GM12878 (cell line): ENCODE measurements around the gene GGT1.
"Not testable (repeated sequence)": the region's sequence is repeated elsewhere in the genome, so short reads cannot be mapped to it uniquely, and the experiment has no call there.

Experiments used
- ATF3 ChIP-seq: IDR thresholded peaks from 2 replicates; pipeline ENCODE4 v1.6.1; 2011; ENCODE audit warnings: low read depth, mild to moderate bottlenecking, low read length, moderate library complexity, borderline replicate concordance; ENCODE audit errors: extremely low read depth
- CBX5 ChIP-seq: sonication (generic); IDR thresholded peaks from 2 replicates; pipeline ENCODE4 v1.6.1; 2016; ENCODE audit warnings: low read depth, moderate library complexity, mild to moderate bottlenecking, inconsistent platforms
- KDM1A ChIP-seq: fragments of 200-600 bp; sonication (generic); IDR thresholded peaks from 2 replicates; pipeline ENCODE4 v1.6.1; 2016; ENCODE audit warnings: borderline replicate concordance
- SP1 ChIP-seq: IDR thresholded peaks from one replicate; pipeline ENCODE4 v1.6.1; 2011; ENCODE audit warnings: low read depth, low read length
- SREBF1 ChIP-seq: IDR thresholded peaks from 2 replicates; pipeline ENCODE4 v1.6.1; 2012; ENCODE audit warnings: mild to moderate bottlenecking, low read length
- TF ChIP-seq, protein P1 (sequence below), 3 experiments: IDR thresholded peaks in 2 of 3; conservative IDR thresholded peaks in 1 of 3; 2 replicates each; pipeline ENCODE4 v1.5.1; 2011; ENCODE audit warnings: low read depth in 3 of 3, low read length in 3 of 3, mild to moderate bottlenecking in 3 of 3, control low read depth in 2 of 3, moderate library complexity in 2 of 3, inconsistent platforms in 1 of 3, mixed read lengths in 1 of 3; ENCODE audit not compliant: control insufficient read depth in 2 of 3, insufficient read depth in 1 of 3; ENCODE audit errors: extremely low read depth in 1 of 3
- TF ChIP-seq, protein P2 (sequence below): IDR thresholded peaks from 2 replicates; pipeline ENCODE4 v1.6.1; 2012; ENCODE audit warnings: improper control_type of control experiment, low read depth, low read length; ENCODE audit not compliant: insufficient replicate concordance

DNA sequence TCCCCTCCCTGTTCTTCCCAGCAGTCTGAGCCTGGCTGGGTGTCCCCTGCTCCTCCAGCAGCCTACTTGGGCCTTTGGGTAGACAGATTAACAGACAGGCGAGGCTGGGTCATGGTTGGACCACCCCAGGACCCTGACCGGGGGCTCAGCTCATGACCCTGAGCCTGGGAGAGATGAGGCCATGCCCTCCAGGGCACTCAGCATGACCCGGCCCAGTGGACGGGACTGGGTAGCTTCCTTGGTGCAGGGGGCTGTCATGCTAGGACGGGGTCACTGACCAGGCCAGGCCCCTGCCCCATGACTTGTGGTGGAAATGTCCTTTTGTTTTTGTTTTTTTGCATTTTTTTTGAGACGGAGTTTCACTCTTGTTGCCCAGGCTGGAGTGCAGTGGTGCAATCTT is 5.3 kb downstream of the GGT1 start:
- TF ChIP-seq, protein P1, sequence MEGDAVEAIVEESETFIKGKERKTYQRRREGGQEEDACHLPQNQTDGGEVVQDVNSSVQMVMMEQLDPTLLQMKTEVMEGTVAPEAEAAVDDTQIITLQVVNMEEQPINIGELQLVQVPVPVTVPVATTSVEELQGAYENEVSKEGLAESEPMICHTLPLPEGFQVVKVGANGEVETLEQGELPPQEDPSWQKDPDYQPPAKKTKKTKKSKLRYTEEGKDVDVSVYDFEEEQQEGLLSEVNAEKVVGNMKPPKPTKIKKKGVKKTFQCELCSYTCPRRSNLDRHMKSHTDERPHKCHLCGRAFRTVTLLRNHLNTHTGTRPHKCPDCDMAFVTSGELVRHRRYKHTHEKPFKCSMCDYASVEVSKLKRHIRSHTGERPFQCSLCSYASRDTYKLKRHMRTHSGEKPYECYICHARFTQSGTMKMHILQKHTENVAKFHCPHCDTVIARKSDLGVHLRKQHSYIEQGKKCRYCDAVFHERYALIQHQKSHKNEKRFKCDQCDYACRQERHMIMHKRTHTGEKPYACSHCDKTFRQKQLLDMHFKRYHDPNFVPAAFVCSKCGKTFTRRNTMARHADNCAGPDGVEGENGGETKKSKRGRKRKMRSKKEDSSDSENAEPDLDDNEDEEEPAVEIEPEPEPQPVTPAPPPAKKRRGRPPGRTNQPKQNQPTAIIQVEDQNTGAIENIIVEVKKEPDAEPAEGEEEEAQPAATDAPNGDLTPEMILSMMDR (IDR thresholded peaks at IDR 0.05 in 2 of 3, conservative IDR thresholded peaks at IDR 0.05 in 1 of 3; ENCODE audit: control insufficient read depth in 2 of 3, extremely low read depth in 1 of 3, insufficient read depth in 1 of 3, low read depth in 3 of 3, low read length in 3 of 3), result not testable (repeated sequence)
- TF ChIP-seq CBX5, KDM1A, SP1, ATF3, SREBF1: not testable (repeated sequence)
- TF ChIP-seq, protein P2, sequence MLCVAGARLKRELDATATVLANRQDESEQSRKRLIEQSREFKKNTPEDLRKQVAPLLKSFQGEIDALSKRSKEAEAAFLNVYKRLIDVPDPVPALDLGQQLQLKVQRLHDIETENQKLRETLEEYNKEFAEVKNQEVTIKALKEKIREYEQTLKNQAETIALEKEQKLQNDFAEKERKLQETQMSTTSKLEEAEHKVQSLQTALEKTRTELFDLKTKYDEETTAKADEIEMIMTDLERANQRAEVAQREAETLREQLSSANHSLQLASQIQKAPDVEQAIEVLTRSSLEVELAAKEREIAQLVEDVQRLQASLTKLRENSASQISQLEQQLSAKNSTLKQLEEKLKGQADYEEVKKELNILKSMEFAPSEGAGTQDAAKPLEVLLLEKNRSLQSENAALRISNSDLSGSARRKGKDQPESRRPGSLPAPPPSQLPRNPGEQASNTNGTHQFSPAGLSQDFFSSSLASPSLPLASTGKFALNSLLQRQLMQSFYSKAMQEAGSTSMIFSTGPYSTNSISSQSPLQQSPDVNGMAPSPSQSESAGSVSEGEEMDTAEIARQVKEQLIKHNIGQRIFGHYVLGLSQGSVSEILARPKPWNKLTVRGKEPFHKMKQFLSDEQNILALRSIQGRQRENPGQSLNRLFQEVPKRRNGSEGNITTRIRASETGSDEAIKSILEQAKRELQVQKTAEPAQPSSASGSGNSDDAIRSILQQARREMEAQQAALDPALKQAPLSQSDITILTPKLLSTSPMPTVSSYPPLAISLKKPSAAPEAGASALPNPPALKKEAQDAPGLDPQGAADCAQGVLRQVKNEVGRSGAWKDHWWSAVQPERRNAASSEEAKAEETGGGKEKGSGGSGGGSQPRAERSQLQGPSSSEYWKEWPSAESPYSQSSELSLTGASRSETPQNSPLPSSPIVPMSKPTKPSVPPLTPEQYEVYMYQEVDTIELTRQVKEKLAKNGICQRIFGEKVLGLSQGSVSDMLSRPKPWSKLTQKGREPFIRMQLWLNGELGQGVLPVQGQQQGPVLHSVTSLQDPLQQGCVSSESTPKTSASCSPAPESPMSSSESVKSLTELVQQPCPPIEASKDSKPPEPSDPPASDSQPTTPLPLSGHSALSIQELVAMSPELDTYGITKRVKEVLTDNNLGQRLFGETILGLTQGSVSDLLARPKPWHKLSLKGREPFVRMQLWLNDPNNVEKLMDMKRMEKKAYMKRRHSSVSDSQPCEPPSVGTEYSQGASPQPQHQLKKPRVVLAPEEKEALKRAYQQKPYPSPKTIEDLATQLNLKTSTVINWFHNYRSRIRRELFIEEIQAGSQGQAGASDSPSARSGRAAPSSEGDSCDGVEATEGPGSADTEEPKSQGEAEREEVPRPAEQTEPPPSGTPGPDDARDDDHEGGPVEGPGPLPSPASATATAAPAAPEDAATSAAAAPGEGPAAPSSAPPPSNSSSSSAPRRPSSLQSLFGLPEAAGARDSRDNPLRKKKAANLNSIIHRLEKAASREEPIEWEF, result not testable (repeated sequence)
